Thymus (tissue), 11 donors: ENCODE measurements around the gene RPL4. TPM values are rescaled to one million over a fixed set of nuclear protein-coding genes. Genes with fewer than 3 reads are reported as not detected.

Experiments
- DNase-seq, 9 donors: peaks; one replicate each; pipeline ENCODE4 v3.0.0-alpha.2; 2013; ENCODE audit warnings: low spot score in 9 of 9, low read depth in 6 of 9, missing footprints in 1 of 9
- H3K27ac ChIP-seq, 2 donors: one replicate each; pipeline ENCODE4 v1.5.1; 2013; ENCODE audit warnings: control low read depth in 1 of 2, low read depth in 1 of 2, low read length in 1 of 2, mild to moderate bottlenecking in 1 of 2, moderate library complexity in 1 of 2
- H3K27me3 ChIP-seq, 2 donors: one replicate each; pipeline ENCODE4 v1.5.1; 2013; ENCODE audit warnings: low read length in 1 of 2; ENCODE audit not compliant: control insufficient read depth in 2 of 2, insufficient read depth in 1 of 2
- H3K36me3 ChIP-seq, 2 donors: one replicate each; pipeline ENCODE4 v1.5.1; 2013; ENCODE audit warnings: low read length in 1 of 2, mild to moderate bottlenecking in 1 of 2, moderate library complexity in 1 of 2; ENCODE audit not compliant: control insufficient read depth in 2 of 2, insufficient read depth in 2 of 2
- H3K4me1 ChIP-seq, 2 donors: one replicate each; pipeline ENCODE4 v1.5.1; 2013; ENCODE audit warnings: low read length in 2 of 2; ENCODE audit not compliant: control insufficient read depth in 2 of 2, insufficient read depth in 2 of 2
- H3K4me3 ChIP-seq, 2 donors: one replicate each; pipeline ENCODE4 v1.5.1; 2013; ENCODE audit warnings: low read length in 2 of 2, control low read depth in 1 of 2, mild to moderate bottlenecking in 1 of 2
- H3K9me3 ChIP-seq, 2 donors: one replicate each; pipeline ENCODE4 v1.5.1; 2013; ENCODE audit warnings: low read length in 1 of 2, mild to moderate bottlenecking in 1 of 2; ENCODE audit not compliant: control insufficient read depth in 2 of 2, insufficient read depth in 1 of 2
- WGBS: extraction: QIAGEN DNeasy Blood & Tissue Kit; methylation state at CpG from one replicate; pipeline ENCODE4 v1.1.7; 2013; 5-methylcytosine and 5-hydroxymethylcytosine counted together
- polyA plus RNA-seq: library from polyadenylated mRNA; stranded (reverse); fragments of 200-250 nt; gene quantifications from one replicate; pipeline ENCODE4 v1.2.3, GENCODE V29; 2013
- total RNA-seq: library from RNA; stranded (reverse); fragments of 120-200 nt; gene quantifications from one replicate; pipeline ENCODE4 v1.2.4, GENCODE V29; 2013
- donor health status: healthy.

Gene RPL4
- total and polyA plus RNA-seq, 2 donors, result 2,770 to 5,160 TPM

DNA sequence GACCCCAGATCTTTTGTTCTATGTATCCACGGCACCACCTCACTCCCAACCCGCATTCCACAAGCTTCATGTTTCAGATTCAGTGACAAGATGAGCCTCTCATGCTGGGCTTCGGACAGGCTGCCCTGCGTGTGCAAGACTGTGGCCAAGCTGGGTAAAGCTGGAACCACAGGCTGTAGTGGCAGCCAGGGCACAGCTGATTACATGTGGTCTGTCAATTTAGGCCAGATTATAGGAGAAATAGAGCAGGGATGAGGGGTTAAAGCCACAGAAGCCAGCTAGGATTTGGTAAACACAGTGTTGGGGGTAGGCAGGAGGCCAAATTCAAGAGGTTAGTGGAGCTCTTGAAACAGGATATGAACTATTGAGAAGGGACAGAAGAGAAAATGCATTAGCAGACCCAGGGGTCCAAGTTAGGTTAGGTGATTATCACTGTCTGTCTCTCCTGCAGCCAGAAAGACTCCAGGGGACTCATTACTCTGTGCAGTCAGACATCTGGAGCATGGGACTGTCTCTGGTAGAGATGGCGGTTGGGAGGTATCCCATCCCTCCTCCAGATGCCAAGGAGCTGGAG is 20.0 kb downstream of the RPL4 start:
- H3K4me1 ChIP-seq, result no peaks in the 10 kb centered on the region
- no peaks in the 10 kb centered on the region for H3K27me3 ChIP-seq
- no peaks in the 10 kb centered on the region for H3K9me3 ChIP-seq
- WGBS, result 98% methylated on average over 5 of the region's 5 CpGs
- peaks cover 57 to 60% of the 10 kb centered on the region in 2 donors for H3K36me3 ChIP-seq
- no peak for DNase-seq
- no peak overlapping the region for H3K27ac ChIP-seq
- no peak overlapping the region for H3K4me3 ChIP-seq

DNA sequence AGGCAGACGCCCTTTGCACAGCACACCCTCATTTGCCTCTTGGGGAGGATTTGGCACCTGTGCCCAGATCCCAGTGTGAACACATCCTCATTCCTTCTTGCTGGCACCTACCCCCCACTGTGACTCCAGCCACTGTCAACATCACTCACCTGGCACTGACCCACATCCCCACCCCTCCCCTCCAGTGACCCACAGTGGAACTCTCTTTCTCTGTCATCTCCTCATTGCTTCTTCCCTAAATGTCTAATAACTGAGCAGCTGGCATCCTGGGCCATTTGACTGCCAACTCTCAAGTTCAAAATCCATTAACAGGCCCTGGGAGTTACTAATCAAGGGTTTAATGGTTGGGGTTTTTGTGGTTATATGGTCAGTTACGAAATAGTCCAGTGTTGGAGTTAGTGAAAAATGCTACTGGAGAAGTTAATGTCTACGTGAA is 21.5 kb downstream of the RPL4 start:
- peaks cover 43 to 46% of the 10 kb centered on the region in 2 donors for H3K36me3 ChIP-seq
- H3K9me3 ChIP-seq, result no peaks in the 10 kb centered on the region
- 98% methylated on average over 3 of the region's 3 CpGs for WGBS
- H3K4me3 ChIP-seq, result no peak overlapping the region
- H3K27ac ChIP-seq, result no peak overlapping the region
- no peaks in the 10 kb centered on the region for H3K27me3 ChIP-seq
- no peak for DNase-seq
- H3K4me1 ChIP-seq, result no peaks in the 10 kb centered on the region

DNA sequence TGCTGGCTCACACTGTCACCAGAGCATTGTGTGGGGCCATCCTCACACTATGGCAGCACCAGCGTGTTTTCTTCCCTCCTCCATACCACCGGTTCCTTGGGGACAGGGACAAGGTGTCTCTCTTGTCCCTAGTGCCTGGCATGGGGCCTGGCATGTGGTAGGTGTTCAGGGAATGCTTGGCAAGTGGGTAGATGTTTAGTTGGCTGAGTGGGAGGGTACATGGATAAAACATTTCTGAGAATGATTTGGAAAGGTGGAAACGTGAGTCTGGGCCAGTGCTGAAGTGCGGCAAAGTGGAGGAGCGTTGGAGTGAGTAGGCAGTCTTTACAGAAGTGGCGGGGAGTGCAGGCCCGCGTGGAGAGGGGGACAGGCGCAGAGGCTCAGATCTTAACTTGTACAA is 22.1 kb downstream of the RPL4 start:
- Histone ChIP-seq H3K4me1 (no peaks in the 10 kb centered on the region), H3K27me3 (no peaks in the 10 kb centered on the region), H3K27ac (no peak overlapping the region), H3K9me3 (no peaks in the 10 kb centered on the region), H3K4me3 (no peak overlapping the region), H3K36me3 (peaks cover 37 to 40% of the 10 kb centered on the region in 2 donors)
- 92% methylated on average over 9 of the region's 9 CpGs for WGBS
- no peak for DNase-seq

DNA sequence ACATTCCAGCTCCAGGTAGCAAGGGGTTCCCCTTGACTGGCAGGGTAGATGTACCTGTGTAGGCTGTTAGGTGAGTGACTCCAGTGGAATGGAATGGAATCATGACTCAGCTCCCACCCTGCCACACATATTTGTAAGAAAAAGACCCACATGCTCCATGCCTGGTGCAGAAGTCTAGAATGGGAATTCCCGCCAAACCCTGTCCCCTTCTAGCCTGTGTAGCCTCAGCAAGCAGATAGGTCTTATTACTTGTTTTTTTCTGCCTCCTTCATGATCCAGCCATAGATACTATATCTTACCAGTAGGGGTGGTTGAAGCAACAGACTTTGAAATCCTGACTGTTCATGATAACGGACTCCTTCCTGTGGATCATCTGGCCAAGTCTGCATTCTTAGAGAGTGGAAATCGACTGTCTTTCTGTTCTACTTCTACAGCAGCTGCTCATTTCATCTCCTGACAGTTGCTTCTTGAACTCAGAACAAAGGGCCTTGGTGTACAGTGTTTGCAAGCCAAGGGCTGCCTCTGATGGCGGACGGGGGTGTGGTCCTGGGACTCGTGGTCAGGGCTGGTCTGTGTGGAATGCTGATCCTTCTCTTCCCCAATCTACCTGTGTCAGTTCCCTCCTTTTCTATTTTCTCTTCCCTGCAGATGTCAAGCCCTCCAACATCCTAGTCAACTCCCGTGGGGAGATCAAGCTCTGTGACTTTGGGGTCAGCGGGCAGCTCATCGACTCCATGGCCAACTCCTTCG is 23.4 kb downstream of the RPL4 start:
- 97% methylated on average over 10 of the region's 10 CpGs for WGBS
- Histone ChIP-seq H3K9me3 (no peaks in the 10 kb centered on the region), H3K4me3 (no peak overlapping the region), H3K36me3 (peaks cover 28 to 32% of the 10 kb centered on the region in 2 donors), H3K27me3 (no peaks in the 10 kb centered on the region), H3K27ac (no peak overlapping the region), H3K4me1 (no peaks in the 10 kb centered on the region)
- DNase-seq, result no peak

DNA sequence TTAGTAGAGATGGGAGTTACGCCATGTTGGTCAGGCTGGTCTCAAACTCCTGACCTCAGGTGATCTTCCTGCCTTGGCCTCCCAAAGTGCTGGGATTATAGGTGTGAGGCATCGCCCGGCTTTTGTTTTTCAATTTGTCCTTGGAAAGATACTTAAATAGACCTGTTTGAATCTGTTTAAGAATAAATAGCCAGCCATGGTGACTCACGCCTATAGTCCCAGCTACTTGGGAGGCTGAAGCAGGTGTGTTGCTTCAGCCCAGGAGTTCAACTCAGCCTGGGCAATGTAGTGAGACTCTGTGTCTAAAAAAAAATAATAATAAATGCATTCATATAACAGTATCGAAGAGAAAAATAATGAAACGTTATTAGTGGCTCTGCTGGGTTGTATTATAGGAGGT is 24.4 kb downstream of the RPL4 start:
- WGBS, result 91% methylated on average over 6 of the region's 6 CpGs
- Histone ChIP-seq H3K4me1 (no peaks in the 10 kb centered on the region), H3K27me3 (no peaks in the 10 kb centered on the region), H3K9me3 (no peaks in the 10 kb centered on the region), H3K4me3 (no peak overlapping the region), H3K36me3 (peaks cover 25% of the 10 kb centered on the region in 2 donors), H3K27ac (no peak overlapping the region)
- DNase-seq, result no peak

DNA sequence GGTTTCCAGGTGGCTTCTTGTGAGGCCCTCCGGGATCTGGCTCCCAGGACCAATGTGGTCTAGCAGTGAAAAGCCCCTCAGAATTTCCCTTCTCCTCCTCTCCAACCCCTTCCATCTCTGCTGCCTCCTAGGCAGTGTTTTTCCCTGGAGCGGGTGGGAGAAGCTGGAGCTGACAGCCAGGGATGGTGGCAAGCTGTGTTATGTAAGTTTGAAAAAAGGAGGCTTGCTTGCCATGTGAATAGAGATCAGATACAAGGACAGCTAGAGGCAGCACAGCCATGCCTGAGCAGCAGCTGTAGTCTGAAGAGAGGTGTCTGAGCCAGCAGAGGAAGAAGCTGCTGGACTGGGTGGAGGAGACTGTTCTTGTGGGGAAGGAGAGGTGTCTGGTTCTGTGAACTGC is 27.6 kb downstream of the RPL4 start:
- no peaks in the 10 kb centered on the region for H3K27me3 ChIP-seq
- peaks cover 6 to 12% of the 10 kb centered on the region in 2 donors for H3K36me3 ChIP-seq
- no peak overlapping the region for H3K27ac ChIP-seq
- no peaks in the 10 kb centered on the region for H3K9me3 ChIP-seq
- peaks cover 5 to 6% of the 10 kb centered on the region in 2 donors for H3K4me1 ChIP-seq
- 95% methylated on average over 2 of the region's 2 CpGs for WGBS
- no peak for DNase-seq
- H3K4me3 ChIP-seq, result no peak overlapping the region

DNA sequence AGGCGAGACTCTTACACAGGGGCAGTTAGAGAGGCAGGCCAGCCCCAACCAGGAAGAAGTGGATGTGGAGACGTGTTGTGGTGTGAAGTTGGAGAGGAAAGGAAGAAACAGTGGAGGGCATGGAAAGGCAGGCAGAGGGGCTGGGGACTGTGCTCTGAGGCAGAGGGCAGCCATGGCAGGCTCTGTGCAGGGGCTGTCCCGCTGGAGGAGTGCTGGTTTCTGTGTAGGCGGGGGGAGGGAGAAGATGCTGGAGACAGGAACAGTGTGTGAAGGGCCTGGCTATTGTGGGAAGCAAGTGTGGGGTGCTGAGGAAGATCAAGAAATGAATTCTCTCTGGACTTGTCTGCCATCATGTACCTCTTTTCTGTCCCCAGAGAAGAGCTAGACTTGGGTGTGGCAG is 28.1 kb downstream of the RPL4 start:
- 97% methylated on average over 4 of the region's 4 CpGs for WGBS
- no peaks in the 10 kb centered on the region for H3K27me3 ChIP-seq
- no peaks in the 10 kb centered on the region for H3K9me3 ChIP-seq
- H3K4me1 ChIP-seq, result peaks cover 8 to 10% of the 10 kb centered on the region in 2 donors
- no peak overlapping the region for H3K27ac ChIP-seq
- H3K36me3 ChIP-seq, result peaks cover 1 to 7% of the 10 kb centered on the region in 2 donors
- DNase-seq, result no peak
- H3K4me3 ChIP-seq, result no peak overlapping the region

DNA sequence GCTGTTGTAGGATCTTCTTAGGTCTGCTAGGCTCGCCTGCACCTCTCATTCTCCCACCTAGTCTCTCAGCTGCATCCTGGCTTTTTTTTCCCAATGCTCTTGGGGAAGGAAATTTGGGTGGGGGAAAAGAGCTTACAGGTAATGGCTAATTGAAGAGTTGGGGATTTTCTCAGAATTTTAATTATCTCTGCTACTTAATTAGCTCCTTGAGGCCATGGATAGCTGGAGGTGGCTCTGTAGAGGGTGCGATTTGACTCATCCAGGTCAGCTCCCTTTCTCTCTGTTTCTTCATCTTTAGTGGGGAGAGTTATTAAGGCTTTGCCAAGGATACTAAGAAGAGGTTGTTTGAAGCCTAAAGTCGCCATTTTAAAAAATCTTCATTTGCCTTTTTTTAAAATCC is 29.7 kb downstream of the RPL4 start:
- Histone ChIP-seq H3K4me1 (peaks cover 8 to 14% of the 10 kb centered on the region in 2 donors), H3K36me3 (peaks cover 0 to 6% of the 10 kb centered on the region in 2 donors), H3K27ac (no peak overlapping the region), H3K27me3 (no peaks in the 10 kb centered on the region), H3K9me3 (no peaks in the 10 kb centered on the region), H3K4me3 (no peak overlapping the region)
- DNase-seq, result no peak
- 96% methylated on average over 3 of the region's 3 CpGs for WGBS

DNA sequence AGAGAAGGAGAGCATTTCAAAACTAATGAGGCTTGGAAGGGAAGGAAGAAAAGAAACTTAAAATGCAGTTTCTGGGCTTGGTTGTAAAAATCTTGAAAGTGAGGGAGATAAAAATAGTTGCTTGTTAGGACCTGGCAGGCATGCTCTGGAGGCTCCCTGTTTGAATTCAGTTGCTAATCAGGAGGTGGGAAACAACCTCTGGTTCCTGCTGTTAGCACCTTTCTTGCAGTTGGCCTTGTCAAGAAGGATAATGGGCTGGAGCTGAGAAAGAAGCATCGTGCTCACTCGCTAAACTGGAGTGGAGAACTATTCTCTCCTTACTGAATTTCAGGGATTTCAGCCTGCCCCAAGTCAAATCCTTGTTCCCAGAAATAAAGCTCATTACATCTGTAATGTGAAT is 30.5 kb downstream of the RPL4 start:
- Histone ChIP-seq H3K27me3 (no peaks in the 10 kb centered on the region), H3K9me3 (no peaks in the 10 kb centered on the region), H3K4me3 (no peak overlapping the region), H3K27ac (no peak overlapping the region), H3K4me1 (peaks cover 8 to 14% of the 10 kb centered on the region in 2 donors), H3K36me3 (peaks cover 0 to 6% of the 10 kb centered on the region in 2 donors)
- 96% methylated on average over 2 of the region's 2 CpGs for WGBS
- no peak for DNase-seq
